ENCODE results near the gene EHHADH. TPM values are rescaled to one million over a fixed set of nuclear protein-coding genes. Genes with fewer than 3 reads are reported as not detected.

Gene EHHADH
- total and polyA plus RNA-seq, 2 of the 13 experiments (the other 11 are each of a cell fraction or from before 2014, with no cell fraction given), result 14.5 to 38.9 TPM

- CTCF ChIA-PET (ENCODE audit: low intra/inter-chr PET ratio, low total read pairs), result no interaction called here
- Histone ChIP-seq H3K4me1 (ENCODE audit: insufficient read depth, low read length) (peaks cover 21% of the 10 kb centered on the region), H4K20me1 (ENCODE audit: insufficient read depth, low read length) (no peaks in the 10 kb centered on the region), H3K79me2 (ENCODE audit: insufficient read depth, low read length) (no peaks in the 10 kb centered on the region), H2AFZ (ENCODE audit: low read length) (no peak overlapping the region), H3K9me3 (ENCODE audit: low read length) (no peaks in the 10 kb centered on the region), H3K27me3 (ENCODE audit: control insufficient read depth in 1 of 2, insufficient read depth in 2 of 2, low read length in 2 of 2) (no peaks in the 10 kb centered on the region), H3K9ac (ENCODE audit: insufficient read depth, low read depth, low read length) (no peak overlapping the region), H3K4me3 (replicated peaks in 1 of 3; ENCODE audit: insufficient read depth in 1 of 3, low read depth in 2 of 3, low read length in 3 of 3) (no peak overlapping the region), H3K36me3 (replicated peaks in 1 of 2; ENCODE audit: control insufficient read depth in 1 of 2, insufficient read depth in 2 of 2, low read length in 2 of 2) (no peaks in the 10 kb centered on the region), H3K4me2 (ENCODE audit: low read depth, low read length) (no peak overlapping the region), H3K27ac (ENCODE audit: extremely low read length, insufficient read depth, low read length) (no peak overlapping the region)
- in situ Hi-C loops (cut with HindIII; ENCODE audit: extremely low pct_ligation_motif_present, low pct_unique_long_range_greater_than_20kb), result no loop called here
- BruUV-seq (replicated peaks), result no TSS peak
- ATAC-seq, result no peak
- intact Hi-C loops (cut with micrococcal nuclease; ENCODE audit: unreplicated experiment), result no loop called here
- WGBS (ENCODE audit: low lambda C conversion rate), result 83% methylated on average over 2 of the region's 2 CpGs
- POLR2A ChIA-PET, result no interaction called here
- no peak for DNase-seq (ENCODE audit: low spot score)
- no peak for FAIRE-seq
- TF ChIP-seq GRHL1 (CRISPR knock-in tag; conservative IDR thresholded peaks at IDR 0.05), result no peak
- TF ChIP-seq KAT2B (IDR thresholded peaks at IDR 0.05; ENCODE audit: borderline replicate concordance, low read depth, low read length), result no peak
- no peak for TF ChIP-seq ZNF569 (CRISPR knock-in tag; IDR thresholded peaks at IDR 0.05; ENCODE audit: borderline replicate concordance)
- TF ChIP-seq ZNF235 (CRISPR knock-in tag; IDR thresholded peaks at IDR 0.05; ENCODE audit: borderline replicate concordance), result no peak
- TF ChIP-seq ZNF713 (CRISPR knock-in tag; IDR thresholded peaks at IDR 0.05), result no peak
- TF ChIP-seq ZNF143 (CRISPR knock-in tag; IDR thresholded peaks at IDR 0.05), result no peak
- TF ChIP-seq AFF4 (CRISPR knock-in tag; IDR thresholded peaks at IDR 0.05), result no peak
- TF ChIP-seq PRDM15 (CRISPR knock-in tag; IDR thresholded peaks at IDR 0.05), result no peak
- TF ChIP-seq ZBTB25 (CRISPR knock-in tag; IDR thresholded peaks at IDR 0.05), result no peak
- no peak for TF ChIP-seq NFATC3 (CRISPR knock-in tag; IDR thresholded peaks at IDR 0.05)
- TF ChIP-seq TERF1 (CRISPR knock-in tag; IDR thresholded peaks at IDR 0.05), result no peak
- TF ChIP-seq NR2F6 (IDR thresholded peaks at IDR 0.05), result no peak
- no peak for TF ChIP-seq NR2F6 (CRISPR knock-in tag; IDR thresholded peaks at IDR 0.05)
Measured at GRCh38 chr3:185268194-185268962, 14.5 kb upstream of the EHHADH start.
